Umbilical cord (tissue), 2 donors: ENCODE measurements around the gene ADCY1. TPM values are rescaled to one million over a fixed set of nuclear protein-coding genes. Genes with fewer than 3 reads are reported as not detected.
"Not testable (repeated sequence)": the region's sequence is repeated elsewhere in the genome, so short reads cannot be mapped to it uniquely, and the experiment has no call there.

Source experiments
- DNase-seq: peaks from one replicate; pipeline ENCODE4 v3.0.0-alpha.2; 2015; ENCODE audit warnings: low spot score
- total RNA-seq: library from RNA; depleted of rRNA; stranded (reverse); fragments of >200 nt; gene quantifications from one replicate; pipeline ENCODE4 v1.2.3, GENCODE V29; 2014; ENCODE audit warnings: low replicate concordance; ENCODE audit not compliant: insufficient read depth

Gene ADCY1
- total RNA-seq: 4.6 TPM

GRCh38 chr7:45573661-45574415 lies at the start of gene ADCY1:
Gene ADCY1 (plus strand): TSS chr7:45574368. CDS start chr7:45574544, 176 bp downstream.
- DNase-seq: no peak

- DNase-seq: no peak
Observed at GRCh38 chr7:45524445-45524844, 49.7 kb upstream of the ADCY1 start.

GRCh38 chr7:45525057-45525456 lies 49.1 kb upstream of the ADCY1 start:
- DNase-seq: no peak

GRCh38 chr7:45543473-45543872 lies 30.7 kb upstream of the ADCY1 start:
- DNase-seq: no peak

- DNase-seq: not testable (repeated sequence)
Observed at GRCh38 chr7:45545105-45545710, 29.0 kb upstream of the ADCY1 start.

GRCh38 chr7:45548917-45549316 lies 25.3 kb upstream of the ADCY1 start:
- DNase-seq: not testable (repeated sequence)

- no peak for DNase-seq
Observed at GRCh38 chr7:45563401-45563800, 10.8 kb upstream of the ADCY1 start.

- peak; percentile 22 for DNase-seq
Observed at GRCh38 chr7:45563941-45564461, 10.2 kb upstream of the ADCY1 start.

- peak; percentile 67 for DNase-seq
Observed at GRCh38 chr7:45564485-45564884, 9.7 kb upstream of the ADCY1 start.

GRCh38 chr7:45564886-45565455 lies 9.2 kb upstream of the ADCY1 start:
- no peak for DNase-seq

- DNase-seq: no peak
Observed at GRCh38 chr7:45566386-45566785, 7.8 kb upstream of the ADCY1 start.

GRCh38 chr7:45566961-45567360 lies 7.2 kb upstream of the ADCY1 start:
- no peak for DNase-seq

GRCh38 chr7:45567713-45568112 lies 6.5 kb upstream of the ADCY1 start:
- DNase-seq: no peak

- DNase-seq: no peak
Observed at GRCh38 chr7:45568536-45569289, 5.5 kb upstream of the ADCY1 start.

GRCh38 chr7:45569290-45569685 lies 4.9 kb upstream of the ADCY1 start:
- no peak for DNase-seq

- no peak for DNase-seq
Observed at GRCh38 chr7:45570797-45571196, 3.4 kb upstream of the ADCY1 start.

GRCh38 chr7:45573204-45573603 lies 964 bp upstream of the ADCY1 start:
- no peak for DNase-seq

GRCh38 chr7:45574416-45574668 lies 174 bp downstream of the ADCY1 start:
- DNase-seq: no peak

GRCh38 chr7:45574669-45575500 lies 717 bp downstream of the ADCY1 start:
- DNase-seq: peak; percentile 39

- no peak for DNase-seq
Observed at GRCh38 chr7:45575501-45576248, 1.5 kb downstream of the ADCY1 start.
